ENCODE measurements around the gene SLC35G1. TPM values are rescaled to one million over a fixed set of nuclear protein-coding genes. Genes with fewer than 3 reads are reported as not detected.

Gene SLC35G1
- total RNA-seq, 4 donors from 2014 or later, result 3.4 to 5.5 (median 4.7) TPM

GRCh38 chr10:93872375-93873158 is 21.2 kb upstream of the SLC35G1 start:
- H3K9me3 ChIP-seq, result no peaks in the 10 kb centered on the region
- no peak overlapping the region for H3K27ac ChIP-seq
- H3K4me3 ChIP-seq, result no peak overlapping the region
- WGBS, 2 donors (ENCODE audit: low coverage in 1 of 2), result 69 to 100% methylated on average over 2 of the region's 2 CpGs
- H3K27me3 ChIP-seq, result peaks cover 49% of the 10 kb centered on the region
- ATAC-seq, result no peak
- H3K36me3 ChIP-seq, result no peaks in the 10 kb centered on the region
- H3K4me1 ChIP-seq, result no peaks in the 10 kb centered on the region
- TF ChIP-seq POLR2AphosphoS5 (IDR thresholded peaks at IDR 0.05) (no peak), EP300 (IDR thresholded peaks at IDR 0.05) (no peak), CTCF (IDR thresholded peaks at IDR 0.05) (no peak), POLR2A (IDR thresholded peaks at IDR 0.05) (no peak)

- Histone ChIP-seq H3K27me3 (peaks cover 45% of the 10 kb centered on the region), H3K36me3 (no peaks in the 10 kb centered on the region), H3K4me1 (no peaks in the 10 kb centered on the region), H3K9me3 (no peaks in the 10 kb centered on the region), H3K27ac (no peak overlapping the region), H3K4me3 (no peak overlapping the region)
- no peak for ATAC-seq
- WGBS, 2 donors (ENCODE audit: low coverage in 1 of 2), result 63% methylated on average over 4 to 6 of the region's 6 CpGs
- TF ChIP-seq EP300 (IDR thresholded peaks at IDR 0.05) (no peak), POLR2AphosphoS5 (IDR thresholded peaks at IDR 0.05) (no peak)
Measured at GRCh38 chr10:93873420-93874115, 20.2 kb upstream of the SLC35G1 start.

GRCh38 chr10:93874309-93875031 is 19.3 kb upstream of the SLC35G1 start:
- Histone ChIP-seq H3K4me1 (no peaks in the 10 kb centered on the region), H3K4me3 (no peak overlapping the region), H3K27ac (no peak overlapping the region), H3K9me3 (no peaks in the 10 kb centered on the region), H3K27me3 (peaks cover 37% of the 10 kb centered on the region), H3K36me3 (no peaks in the 10 kb centered on the region)
- TF ChIP-seq CTCF (IDR thresholded peaks at IDR 0.05) (no peak), POLR2A (IDR thresholded peaks at IDR 0.05) (no peak), EP300 (IDR thresholded peaks at IDR 0.05) (no peak), POLR2AphosphoS5 (IDR thresholded peaks at IDR 0.05) (no peak)
- WGBS, 2 donors (ENCODE audit: low coverage in 1 of 2), result 47 to 54% methylated on average over 3 of the region's 3 CpGs
- no peak for ATAC-seq

GRCh38 chr10:93875032-93875358 is 18.8 kb upstream of the SLC35G1 start:
- 63 to 68% methylated on average over 1 to 2 of the region's 2 CpGs for WGBS, 2 donors (ENCODE audit: low coverage in 1 of 2)
- peaks cover 34% of the 10 kb centered on the region for H3K27me3 ChIP-seq
- no peak for TF ChIP-seq CTCF (IDR thresholded peaks at IDR 0.05)
- no peak for TF ChIP-seq POLR2A (IDR thresholded peaks at IDR 0.05)
- TF ChIP-seq POLR2AphosphoS5 (IDR thresholded peaks at IDR 0.05), result no peak
- H3K27ac ChIP-seq, result no peak overlapping the region
- no peaks in the 10 kb centered on the region for H3K4me1 ChIP-seq
- H3K4me3 ChIP-seq, result no peak overlapping the region
- no peak for ATAC-seq
- no peaks in the 10 kb centered on the region for H3K36me3 ChIP-seq
- no peaks in the 10 kb centered on the region for H3K9me3 ChIP-seq

- Histone ChIP-seq H3K27ac (no peak overlapping the region), H3K4me1 (no peaks in the 10 kb centered on the region), H3K9me3 (no peaks in the 10 kb centered on the region), H3K27me3 (peaks cover 27% of the 10 kb centered on the region), H3K36me3 (no peaks in the 10 kb centered on the region), H3K4me3 (no peak overlapping the region)
- no peak for ATAC-seq
- TF ChIP-seq POLR2AphosphoS5 (IDR thresholded peaks at IDR 0.05) (no peak), CTCF (IDR thresholded peaks at IDR 0.05) (no peak), POLR2A (IDR thresholded peaks at IDR 0.05) (no peak), EP300 (IDR thresholded peaks at IDR 0.05) (no peak)
Measured at GRCh38 chr10:93876381-93876780, 17.4 kb upstream of the SLC35G1 start.

Measured in gastroesophageal sphincter (tissue), 4 donors.